Measurements from ENCODE around the gene MAGEB3. TPM values are rescaled to one million over a fixed set of nuclear protein-coding genes. Genes with fewer than 3 reads are reported as not detected.

MAGEB3 gene
- total and polyA plus RNA-seq, 2 of the 13 experiments (the other 11 are each of a cell fraction or from before 2014, with no cell fraction given) = not detected

GRCh38 chrX:30248854-30249253 is 18.4 kb downstream of the MAGEB3 start (continued):
- no peak for TF ChIP-seq RFX5 (IDR thresholded peaks at IDR 0.05; ENCODE audit: low read depth, low read length)
- TF ChIP-seq NONO (IDR thresholded peaks at IDR 0.05) = no peak
- no peak for TF ChIP-seq NONO (CRISPR knock-in tag; conservative IDR thresholded peaks at IDR 0.05)
- no peak for TF ChIP-seq HNF4A (CRISPR knock-in tag; IDR thresholded peaks at IDR 0.05)

DNA sequence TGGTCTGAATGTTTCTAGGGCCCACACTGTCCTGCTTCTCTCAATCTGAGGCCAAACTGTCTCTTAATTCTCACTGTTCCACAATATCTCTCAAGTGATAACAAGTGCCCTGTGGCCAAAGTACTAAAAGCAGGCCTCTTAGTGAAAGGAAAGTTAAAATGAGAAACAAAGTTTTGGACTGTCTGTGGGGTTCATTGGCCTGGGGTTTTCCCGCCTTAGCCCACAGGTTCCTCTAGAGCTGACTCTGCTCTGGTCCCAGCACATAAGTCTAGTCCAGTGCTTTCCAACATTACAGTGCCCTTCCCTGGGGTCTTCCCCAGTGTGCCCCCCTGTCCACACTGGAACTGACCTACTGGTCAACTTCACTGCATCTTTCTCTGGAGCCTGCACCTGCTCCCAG is 22.8 kb downstream of the MAGEB3 start:
- Histone ChIP-seq H3K79me2 (ENCODE audit: insufficient read depth, low read length) (no peaks in the 10 kb centered on the region), H3K4me2 (ENCODE audit: low read depth, low read length) (no peak overlapping the region), H4K20me1 (ENCODE audit: insufficient read depth, low read length) (no peaks in the 10 kb centered on the region), H3K9me3 (ENCODE audit: low read length) (no peaks in the 10 kb centered on the region), H3K36me3 (replicated peaks in 1 of 2; ENCODE audit: control insufficient read depth in 1 of 2, insufficient read depth in 2 of 2, low read length in 2 of 2) (no peaks in the 10 kb centered on the region), H3K27me3 (ENCODE audit: control insufficient read depth in 1 of 2, insufficient read depth in 2 of 2, low read length in 2 of 2) (no peaks in the 10 kb centered on the region), H3K4me1 (ENCODE audit: insufficient read depth, low read length) (no peaks in the 10 kb centered on the region), H3K27ac (ENCODE audit: extremely low read length, insufficient read depth, low read length) (no peak overlapping the region), H3K4me3 (replicated peaks in 1 of 3; ENCODE audit: insufficient read depth in 1 of 3, low read depth in 2 of 3, low read length in 3 of 3) (no peak overlapping the region), H2AFZ (ENCODE audit: low read length) (no peak overlapping the region), H3K9ac (ENCODE audit: insufficient read depth, low read depth, low read length) (no peak overlapping the region)
- no peak for ATAC-seq
- DNase-seq (ENCODE audit: low spot score) = no peak
- no TSS peak for BruUV-seq (replicated peaks)
- no peak for FAIRE-seq
- intact Hi-C loops (cut with micrococcal nuclease; ENCODE audit: unreplicated experiment) = no loop called here
- no CpG with 5 or more reads among the region's 1 CpG for WGBS (ENCODE audit: low lambda C conversion rate)
- ChIA-PET CTCF (ENCODE audit: low intra/inter-chr PET ratio, low total read pairs) (no interaction called here), POLR2A (no interaction called here)
- in situ Hi-C loops (cut with HindIII; ENCODE audit: extremely low pct_ligation_motif_present, low pct_unique_long_range_greater_than_20kb) = no loop called here
- TF ChIP-seq DRAP1 (CRISPR knock-in tag; IDR thresholded peaks at IDR 0.05) (no peak), EED (CRISPR knock-in tag; IDR thresholded peaks at IDR 0.05) (no peak), ATF7-NPFF (CRISPR knock-in tag; IDR thresholded peaks at IDR 0.05; ENCODE audit: low read depth) (no peak), MAFG (CRISPR knock-in tag; IDR thresholded peaks at IDR 0.05) (no peak), ZNF224 (CRISPR knock-in tag; IDR thresholded peaks at IDR 0.05) (no peak), LBX2 (CRISPR knock-in tag; IDR thresholded peaks at IDR 0.05; ENCODE audit: borderline replicate concordance) (no peak), SRF (IDR thresholded peaks at IDR 0.05; ENCODE audit: low read depth, low read length) (no peak), ZSCAN20 (CRISPR knock-in tag; IDR thresholded peaks at IDR 0.05; ENCODE audit: borderline replicate concordance) (no peak), ZNF264 (CRISPR knock-in tag; IDR thresholded peaks at IDR 0.05) (no peak), BRD4 (CRISPR knock-in tag; IDR thresholded peaks at IDR 0.05) (no peak), HNRNPK (IDR thresholded peaks at IDR 0.05; ENCODE audit: low read depth, low read length, poor library complexity, severe bottlenecking) (no peak), FLYWCH1 (CRISPR knock-in tag; IDR thresholded peaks at IDR 0.05) (no peak)
- TF ChIP-seq, protein P1, sequence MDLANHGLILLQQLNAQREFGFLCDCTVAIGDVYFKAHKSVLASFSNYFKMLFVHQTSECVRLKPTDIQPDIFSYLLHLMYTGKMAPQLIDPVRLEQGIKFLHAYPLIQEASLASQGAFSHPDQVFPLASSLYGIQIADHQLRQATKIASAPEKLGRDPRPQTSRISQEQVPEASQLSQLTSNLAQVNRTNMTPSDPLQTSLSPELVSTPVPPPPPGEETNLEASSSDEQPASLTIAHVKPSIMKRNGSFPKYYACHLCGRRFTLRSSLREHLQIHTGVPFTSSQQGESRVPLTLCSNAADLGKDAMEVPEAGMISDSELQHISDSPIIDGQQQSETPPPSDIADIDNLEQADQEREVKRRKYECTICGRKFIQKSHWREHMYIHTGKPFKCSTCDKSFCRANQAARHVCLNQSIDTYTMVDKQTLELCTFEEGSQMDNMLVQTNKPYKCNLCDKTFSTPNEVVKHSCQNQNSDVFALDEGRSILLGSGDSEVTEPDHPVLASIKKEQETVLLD (CRISPR knock-in tag; IDR thresholded peaks at IDR 0.05; ENCODE audit: low read depth) = no peak
- TF ChIP-seq, protein P2, sequence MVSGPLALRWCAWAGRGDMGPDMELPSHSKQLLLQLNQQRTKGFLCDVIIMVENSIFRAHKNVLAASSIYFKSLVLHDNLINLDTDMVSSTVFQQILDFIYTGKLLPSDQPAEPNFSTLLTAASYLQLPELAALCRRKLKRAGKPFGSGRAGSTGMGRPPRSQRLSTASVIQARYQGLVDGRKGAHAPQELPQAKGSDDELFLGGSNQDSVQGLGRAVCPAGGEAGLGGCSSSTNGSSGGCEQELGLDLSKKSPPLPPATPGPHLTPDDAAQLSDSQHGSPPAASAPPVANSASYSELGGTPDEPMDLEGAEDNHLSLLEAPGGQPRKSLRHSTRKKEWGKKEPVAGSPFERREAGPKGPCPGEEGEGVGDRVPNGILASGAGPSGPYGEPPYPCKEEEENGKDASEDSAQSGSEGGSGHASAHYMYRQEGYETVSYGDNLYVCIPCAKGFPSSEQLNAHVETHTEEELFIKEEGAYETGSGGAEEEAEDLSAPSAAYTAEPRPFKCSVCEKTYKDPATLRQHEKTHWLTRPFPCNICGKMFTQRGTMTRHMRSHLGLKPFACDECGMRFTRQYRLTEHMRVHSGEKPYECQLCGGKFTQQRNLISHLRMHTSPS (CRISPR knock-in tag; IDR thresholded peaks at IDR 0.05; ENCODE audit: low read depth) = no peak
